Nasal cavity respiratory epithelium epithelial cell of viscerocranial mucosa (primary cell): Measurements from ENCODE around the gene EMILIN1. TPM values are rescaled to one million over a fixed set of nuclear protein-coding genes. Genes with fewer than 3 reads are reported as not detected.

Source experiments
- total RNA-seq: library from RNA; depleted of rRNA; stranded (reverse); fragments of >200 nt; gene quantifications from 2 replicates; pipeline ENCODE4 v1.2.3, GENCODE V29; 2014

EMILIN1 gene
- total RNA-seq = 0.34 and 0.36 TPM in 2 replicates

DNA sequence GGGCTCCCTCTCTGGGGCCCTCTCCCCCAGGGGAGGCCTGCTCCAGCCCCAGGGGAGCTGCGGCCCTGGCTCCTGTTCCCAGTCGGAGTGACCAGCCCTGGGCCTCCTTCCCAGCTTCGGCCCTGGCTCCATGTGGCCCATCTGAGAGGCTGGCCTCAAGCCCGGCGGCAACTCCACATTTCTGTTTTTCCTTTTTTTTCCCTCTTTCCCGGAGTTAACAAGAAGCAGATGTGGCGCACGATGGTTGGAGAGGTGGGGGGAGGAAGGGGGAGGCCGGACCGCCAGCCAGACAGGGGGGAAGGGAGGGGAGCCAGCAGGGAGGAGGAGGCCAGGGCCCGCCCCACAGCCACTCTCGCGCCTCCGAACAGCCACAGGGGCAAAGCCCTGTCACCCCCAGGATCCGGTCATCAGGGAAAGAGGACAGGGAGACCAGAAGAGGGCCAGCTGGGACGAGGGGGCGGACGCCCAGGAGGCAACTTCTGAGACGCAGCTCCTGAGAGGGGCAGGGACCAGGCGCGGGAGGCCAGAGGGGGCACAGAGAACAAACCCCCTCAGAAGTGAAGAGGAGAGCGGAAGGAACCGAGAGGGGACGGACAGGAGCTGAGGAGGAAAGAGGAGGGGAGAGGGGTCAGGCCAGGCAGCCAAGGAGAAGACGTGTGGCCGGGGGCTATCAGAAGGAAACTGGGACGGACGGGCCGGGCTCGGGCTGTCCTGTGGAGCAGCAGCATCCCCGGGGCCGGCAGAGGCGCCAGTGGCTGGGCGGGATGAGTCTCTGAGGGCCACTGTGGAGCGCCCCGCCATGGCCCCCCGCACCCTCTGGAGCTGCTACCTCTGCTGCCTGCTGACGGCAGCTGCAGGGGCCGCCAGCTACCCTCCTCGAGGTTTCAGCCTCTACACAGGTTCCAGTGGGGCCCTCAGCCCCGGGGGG is at the start of gene EMILIN1:
Gene EMILIN1, plus strand, starts transcription at position 349 of the 928 bp plus-strand sequence. Its CDS starts 451 bp downstream, at position 800.

DNA sequence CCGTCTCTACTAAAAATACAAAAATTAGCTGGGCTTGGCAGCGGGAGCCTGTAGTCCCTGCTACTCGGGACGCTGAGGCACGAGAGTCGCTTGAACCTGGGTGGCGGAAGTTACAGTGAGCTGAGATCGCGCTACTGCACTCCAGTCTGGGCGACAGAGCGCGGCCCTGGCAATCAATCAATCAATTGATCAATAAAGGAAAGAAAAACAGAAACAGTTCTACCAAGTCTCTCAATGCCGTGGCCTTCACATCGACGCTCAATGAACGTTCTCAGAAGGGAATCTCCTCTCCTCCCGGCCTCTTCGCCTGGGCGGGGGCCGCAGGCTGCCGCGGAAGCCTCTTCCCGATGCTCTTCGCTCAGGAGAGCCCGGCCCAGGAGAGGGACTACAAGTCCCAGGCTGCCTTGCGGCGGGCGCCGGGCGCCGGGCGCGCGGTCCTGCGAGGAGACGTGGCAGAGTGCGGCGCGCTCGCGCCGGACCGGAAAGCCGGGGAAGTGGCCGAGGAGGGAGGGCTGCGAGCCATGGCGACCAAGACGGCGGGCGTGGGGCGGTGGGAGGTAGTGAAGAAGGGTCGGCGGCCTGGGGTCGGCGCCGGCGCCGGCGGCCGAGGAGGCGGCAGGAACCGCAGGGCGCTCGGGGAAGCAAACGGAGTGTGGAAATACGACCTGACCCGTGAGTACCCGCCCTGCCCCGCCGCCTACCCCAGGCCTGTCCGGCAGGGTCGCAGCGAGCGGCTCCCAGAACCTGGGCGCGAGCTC is 45.7 kb upstream of the EMILIN1 start, which contains the start of gene TMEM214:
Gene TMEM214, plus strand, starts transcription at position 471 of the 758 bp plus-strand sequence. Its CDS starts 51 bp downstream, at position 522.

DNA sequence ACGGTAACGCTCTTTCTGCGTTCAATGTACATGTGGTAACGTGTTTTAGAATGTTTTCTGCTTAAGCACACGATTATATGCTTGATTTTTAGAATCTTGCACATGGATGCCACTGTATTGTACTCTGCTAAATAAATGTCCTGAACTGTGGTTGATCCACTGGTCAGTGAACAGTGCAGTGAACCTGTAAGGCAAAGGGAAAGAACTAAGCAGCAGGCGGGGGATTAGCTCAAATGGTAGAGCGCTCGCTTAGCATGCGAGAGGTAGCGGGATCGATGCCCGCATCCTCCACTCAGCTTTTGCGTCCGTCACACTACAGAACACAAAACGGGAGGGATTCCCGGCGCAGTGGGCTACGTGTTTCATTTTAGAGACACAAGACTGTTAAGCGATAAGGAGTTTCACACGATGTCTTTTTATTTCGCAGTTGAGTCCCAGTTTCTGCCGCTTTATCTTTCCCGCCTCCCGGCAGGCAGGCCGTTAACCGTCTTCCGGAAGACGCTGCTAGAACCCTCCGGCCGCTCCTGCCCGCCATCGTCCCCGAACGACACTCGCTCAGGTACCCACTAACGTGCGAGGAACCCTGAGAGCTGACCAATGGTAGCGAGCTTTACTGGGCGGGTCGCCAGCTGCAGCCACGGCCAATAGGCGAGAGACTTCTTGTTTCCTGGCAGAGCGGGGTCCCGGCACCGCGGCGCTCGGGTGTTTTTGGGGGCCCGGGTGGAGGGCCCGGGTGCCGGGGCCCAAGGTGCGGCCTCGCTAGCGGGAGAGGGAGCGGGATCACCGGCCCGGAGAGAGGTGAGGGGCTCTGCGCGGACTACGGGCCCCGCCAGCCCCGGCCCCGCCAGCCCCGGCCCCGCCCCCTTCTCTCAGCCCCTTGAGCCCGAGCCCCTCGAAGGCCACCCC is 27.2 kb upstream of the EMILIN1 start, which contains the start of gene AGBL5:
Gene AGBL5, plus strand, starts transcription at position 673 of the 906 bp plus-strand sequence. CDS start 1,291 bp downstream, outside the sequence.

DNA sequence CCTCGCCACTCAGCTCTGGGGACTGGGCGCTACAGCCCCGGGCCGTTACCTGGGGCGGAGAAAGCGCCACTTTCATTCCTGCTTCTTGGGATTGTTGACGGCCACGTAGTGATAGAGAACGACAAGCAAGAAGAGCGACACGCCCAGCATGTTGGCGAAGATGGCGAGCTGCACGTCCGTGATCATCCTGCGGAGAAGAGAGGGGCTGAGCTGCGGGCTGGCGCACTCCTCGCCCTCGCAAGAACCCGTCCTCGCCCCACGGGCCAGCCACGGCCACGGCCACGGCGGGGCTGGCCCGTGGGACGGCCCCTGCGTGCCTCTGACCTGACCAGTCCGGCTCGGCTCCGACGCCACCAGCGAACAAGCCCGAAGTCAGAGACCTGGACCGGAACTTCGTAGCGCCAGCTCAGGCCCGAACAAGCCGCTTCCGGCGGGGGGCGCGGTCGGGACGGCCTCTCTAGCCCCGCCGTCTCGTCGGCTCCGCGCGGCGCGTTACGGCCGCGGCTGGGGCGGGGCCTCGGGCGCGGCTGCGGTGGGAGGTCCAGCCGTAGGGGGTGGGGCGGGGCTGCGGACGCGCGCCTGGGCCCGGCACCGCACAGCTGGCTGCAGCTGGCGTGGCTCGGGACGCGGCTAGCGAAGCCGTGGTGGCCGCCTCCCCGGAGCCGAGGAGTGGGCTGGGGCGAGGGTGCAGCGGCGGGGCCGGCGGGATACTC is 7.0 kb upstream of the EMILIN1 start, which contains the start of gene OST4:
Gene OST4, minus strand, starts transcription at position 378 of the 713 bp plus-strand sequence.

GRCh38 chr2:27086724-27087593 is 8.5 kb downstream of the EMILIN1 start, which contains the start of gene KHK:
KHK (plus strand) TSS chr2:27086772; CDS start chr2:27087260, 488 bp downstream.

DNA sequence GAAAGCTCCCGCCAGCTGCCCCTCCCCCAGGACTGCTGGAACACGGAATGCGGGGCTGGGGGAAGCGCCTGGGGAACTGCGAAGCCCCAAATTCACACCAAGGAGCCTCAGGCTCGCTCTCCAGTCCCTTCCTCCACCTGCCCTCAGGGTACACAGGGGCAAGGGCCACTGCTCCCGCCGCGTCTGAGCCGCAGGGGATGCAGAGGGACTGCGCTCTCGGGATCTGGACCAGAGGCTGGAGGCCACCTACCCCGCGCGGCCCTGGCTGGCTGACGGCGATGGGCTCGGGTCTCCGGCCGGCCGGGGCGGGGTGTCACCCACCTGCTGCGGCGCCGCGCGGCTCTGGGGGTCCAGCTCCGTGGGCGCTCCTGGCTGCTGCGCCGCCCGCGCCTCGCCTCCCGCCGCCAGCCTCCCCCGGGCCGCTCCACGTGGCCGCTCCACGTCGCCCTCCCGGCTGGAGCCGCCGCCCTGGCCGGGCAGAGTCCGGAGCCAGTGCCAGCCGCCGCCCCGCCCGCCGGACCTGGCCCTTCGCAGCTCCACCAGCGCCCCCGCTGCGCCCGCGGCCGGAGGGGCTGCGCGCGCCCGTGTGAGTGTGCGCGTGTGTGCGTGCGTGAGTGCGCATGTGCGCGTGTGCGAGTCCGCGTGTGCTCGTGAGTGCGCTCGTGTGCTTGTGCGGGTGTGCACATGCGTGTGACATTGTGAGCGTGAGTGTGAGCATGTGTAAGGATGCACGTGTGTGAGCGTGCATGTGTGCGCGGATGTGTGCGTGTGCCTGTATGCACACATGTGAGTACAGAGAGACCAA is 40.3 kb downstream of the EMILIN1 start, which contains the start of gene CGREF1:
Gene CGREF1, minus strand, starts transcription at position 604 of the 805 bp plus-strand sequence. CDS start 14,762 bp downstream, outside the sequence.

GRCh38 chr2:27123302-27124150 is 45.1 kb downstream of the EMILIN1 start, which contains the start of gene ABHD1:
ABHD1 (plus strand) TSS chr2:27123815; CDS start chr2:27123949, 134 bp downstream.

DNA sequence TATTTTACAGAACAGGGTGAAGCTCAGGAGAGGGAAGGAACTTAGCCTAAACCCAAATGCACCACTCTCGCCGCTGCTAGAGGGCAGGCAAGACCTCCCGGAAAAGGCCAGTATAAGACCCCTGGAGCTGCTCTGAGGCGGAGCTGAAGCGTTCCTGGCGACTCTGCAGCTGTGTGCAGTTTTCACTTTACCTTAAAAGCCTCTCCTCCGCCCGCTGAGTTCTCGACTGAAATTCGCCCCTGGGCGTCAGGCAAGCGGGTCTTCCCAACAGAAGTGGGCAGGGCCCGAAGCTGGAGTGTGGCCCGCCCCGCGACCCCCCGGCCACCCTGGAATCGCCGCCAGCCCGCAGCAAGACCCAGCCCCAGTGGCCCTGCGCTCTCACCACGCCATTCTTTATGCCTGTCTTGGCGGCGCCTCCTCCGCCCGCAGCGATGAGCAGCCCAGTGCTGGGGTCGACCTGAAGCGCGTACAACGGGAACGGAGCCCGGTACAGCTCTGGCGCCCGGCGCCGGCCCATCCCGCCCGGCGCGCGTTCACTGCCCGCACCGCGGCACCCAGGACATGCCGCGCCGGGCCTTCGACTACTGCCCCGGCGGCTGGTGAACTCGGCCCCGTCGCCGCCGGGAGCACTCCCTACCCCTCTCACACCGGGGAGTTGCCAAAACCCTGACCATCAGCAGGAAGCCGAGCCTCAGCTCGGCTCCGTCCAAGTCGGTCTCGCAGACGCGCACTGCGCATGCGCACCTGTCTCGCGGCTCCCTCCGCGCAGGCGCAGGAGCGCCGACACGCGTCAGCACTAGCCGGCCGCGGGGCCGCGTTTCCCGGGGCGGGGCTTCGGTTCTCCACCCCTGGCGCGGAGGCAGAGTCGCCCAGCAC is 55.7 kb downstream of the EMILIN1 start, which contains the start of gene PREB:
Gene PREB, minus strand, starts transcription at position 732 of the 876 bp plus-strand sequence. Its CDS starts 215 bp downstream, at position 517.

Other genes starting within 250 kb of the EMILIN1 start
- gene DPYSL5, start 230.5 kb upstream of the EMILIN1 start, total RNA-seq = not detected in 2 replicates
- gene MAPRE3, start 108.0 kb upstream of the EMILIN1 start, total RNA-seq = 2.1 and 9.8 TPM in 2 replicates
- gene TMEM214, start 45.6 kb upstream of the EMILIN1 start, total RNA-seq = 18.5 and 19.6 TPM in 2 replicates
- gene AGBL5, start 26.9 kb upstream of the EMILIN1 start, total RNA-seq = 10.6 and 20.4 TPM in 2 replicates
- gene OST4, start 7.0 kb upstream of the EMILIN1 start, total RNA-seq = 254 and 377 TPM in 2 replicates
- 0.34 and 0.78 TPM in 2 replicates for gene KHK, start 8.2 kb downstream of the EMILIN1 start, total RNA-seq
- 1.0 and 1.8 TPM in 2 replicates for gene CGREF1, start 40.5 kb downstream of the EMILIN1 start, total RNA-seq
- gene ABHD1, start 45.2 kb downstream of the EMILIN1 start, total RNA-seq = not detected in 2 replicates
- gene PREB, start 56.0 kb downstream of the EMILIN1 start, total RNA-seq = 39.4 and 82.7 TPM in 2 replicates
- not detected in 2 replicates for gene PRR30, start 60.8 kb downstream of the EMILIN1 start, total RNA-seq
- gene TCF23, start 70.4 kb downstream of the EMILIN1 start, total RNA-seq = under 0.01 TPM in 1 of 2 replicates, not detected in the other
- 122 and 193 TPM in 2 replicates for gene ATRAID, start 133.4 kb downstream of the EMILIN1 start, total RNA-seq
- 22.9 and 34.7 TPM in 2 replicates for gene SLC5A6, start 133.7 kb downstream of the EMILIN1 start, total RNA-seq
- gene CAD, start 138.8 kb downstream of the EMILIN1 start, total RNA-seq = 34.9 and 61.9 TPM in 2 replicates
- not detected in 2 replicates for gene SLC30A3, start 184.4 kb downstream of the EMILIN1 start, total RNA-seq
- not detected in 2 replicates for gene DNAJC5G, start 196.8 kb downstream of the EMILIN1 start, total RNA-seq
- not detected in 2 replicates for gene TRIM54, start 203.8 kb downstream of the EMILIN1 start, total RNA-seq
- 1.0 and 1.1 TPM in 2 replicates for gene UCN, start 229.8 kb downstream of the EMILIN1 start, total RNA-seq
- gene MPV17, start 244.5 kb downstream of the EMILIN1 start, total RNA-seq = 43.7 and 44.1 TPM in 2 replicates